NCI-H526 treated with DMSO at 0.1 percent for 48 hours (cell line): ENCODE measurements around the gene CHRNG.

Experiments
- DNase-seq: peaks from one replicate; lab custom pipeline; 2025; lab: John Stamatoyannopoulos, UW

Gene CHRNG

DNA sequence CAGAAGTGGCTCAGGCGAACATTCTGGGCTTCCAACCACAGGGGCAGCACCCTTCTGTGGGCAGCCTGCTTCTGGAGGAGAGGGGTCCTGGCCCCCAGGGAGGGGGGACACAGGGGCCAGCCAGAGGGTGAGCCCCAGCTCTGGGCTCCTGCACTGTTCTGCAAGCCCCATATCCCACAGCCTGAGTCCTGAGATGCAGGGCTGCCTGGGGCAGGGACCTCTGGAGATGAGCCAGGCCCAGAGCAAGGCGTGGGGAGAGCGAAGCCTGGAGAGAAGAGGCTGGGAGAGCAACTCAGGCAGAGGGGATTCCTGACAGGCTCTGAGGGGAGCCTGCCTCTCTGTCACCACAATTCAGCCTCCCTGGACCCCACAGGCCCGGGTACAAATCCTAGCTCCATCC, 32.8 kb upstream of the CHRNG start:
- DNase-seq, result no peak

DNA sequence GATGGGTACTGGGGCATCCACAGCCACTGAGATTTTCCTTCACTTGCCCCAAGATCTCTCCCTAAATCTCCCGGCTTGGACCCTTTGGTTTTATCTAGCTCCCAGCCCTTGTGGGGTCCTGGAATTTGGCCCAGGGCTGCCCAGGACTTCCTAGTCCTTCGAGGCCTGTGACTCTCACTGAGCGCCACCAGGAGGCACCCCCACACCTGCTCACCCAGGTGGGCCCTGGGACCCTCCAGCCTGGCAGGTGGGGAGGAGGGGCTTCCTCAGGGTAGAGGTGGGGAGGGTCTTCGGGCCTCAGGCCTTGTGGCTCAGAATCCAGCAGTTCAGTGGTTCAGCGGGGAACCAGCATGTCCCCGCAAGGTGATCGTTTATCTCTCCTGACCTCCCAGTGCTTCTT, 31.2 kb upstream of the CHRNG start:
- DNase-seq, result no peak

DNA sequence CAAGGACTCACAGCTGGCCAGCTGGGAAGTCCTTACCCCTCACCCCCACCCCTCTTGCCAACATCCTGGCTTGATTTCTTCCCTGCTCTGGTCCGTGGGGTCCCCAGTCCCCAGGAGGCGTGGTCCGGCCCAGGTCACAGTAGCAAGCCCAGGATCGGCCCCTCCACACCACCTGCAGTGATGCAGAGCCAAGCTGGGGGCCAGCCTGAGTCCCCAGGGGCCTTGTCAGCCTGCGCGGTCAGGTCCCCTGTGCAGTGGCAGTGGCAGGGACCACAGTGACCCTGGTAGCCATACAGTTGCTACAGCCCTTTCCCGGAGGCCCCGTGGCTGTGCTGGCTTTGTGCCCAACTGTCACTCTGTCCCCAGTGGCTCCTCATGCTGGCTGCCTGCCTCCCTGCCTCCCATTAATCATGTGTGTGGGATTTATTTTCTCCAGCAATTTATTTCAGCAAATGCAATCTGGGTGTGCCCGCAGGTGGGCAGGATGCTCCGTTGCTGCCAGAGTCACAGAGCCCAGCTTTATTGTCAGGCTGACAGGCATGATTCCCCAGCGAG, 28.1 kb upstream of the CHRNG start:
- no peak for DNase-seq

DNA sequence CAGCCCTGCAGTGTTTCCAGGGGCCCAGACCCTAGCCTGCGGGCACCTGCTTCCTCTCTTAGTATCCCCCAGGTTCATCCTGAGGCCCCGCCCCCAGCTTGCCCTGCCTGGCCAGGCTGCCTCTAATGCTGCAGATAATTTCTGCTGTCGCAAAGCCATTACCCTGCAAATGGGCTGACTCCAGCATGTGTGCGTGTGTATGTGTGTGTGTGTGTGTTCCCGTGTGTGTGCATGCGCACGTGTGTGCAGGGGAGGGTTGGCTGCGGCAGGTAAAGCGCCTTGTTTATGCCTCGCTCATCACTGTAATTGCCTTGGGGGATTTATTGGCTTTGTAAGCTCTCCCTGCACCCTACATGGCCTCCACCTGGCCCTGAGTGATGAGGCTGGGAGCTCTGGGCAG, 26.9 kb upstream of the CHRNG start:
- no peak for DNase-seq

DNA sequence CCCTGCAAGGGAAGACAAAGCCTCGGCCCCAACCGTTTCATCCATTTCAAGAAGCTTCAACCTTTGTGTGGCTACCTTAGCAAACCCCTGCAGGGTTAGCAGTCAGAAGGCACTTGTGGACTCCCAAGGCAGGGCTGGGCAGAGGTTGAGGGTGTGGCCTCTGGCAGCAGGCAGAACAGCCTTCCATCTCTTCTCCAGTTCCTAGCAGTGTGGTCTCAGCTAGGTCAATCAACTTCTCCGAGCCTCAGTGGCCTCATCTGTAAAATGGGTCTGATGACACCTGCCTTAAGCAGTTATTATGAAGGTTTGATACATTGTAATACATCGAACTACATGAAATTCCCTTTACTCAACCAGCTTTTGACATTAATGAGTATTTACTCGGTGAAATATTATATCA, 26.1 kb upstream of the CHRNG start:
- no peak for DNase-seq

DNA sequence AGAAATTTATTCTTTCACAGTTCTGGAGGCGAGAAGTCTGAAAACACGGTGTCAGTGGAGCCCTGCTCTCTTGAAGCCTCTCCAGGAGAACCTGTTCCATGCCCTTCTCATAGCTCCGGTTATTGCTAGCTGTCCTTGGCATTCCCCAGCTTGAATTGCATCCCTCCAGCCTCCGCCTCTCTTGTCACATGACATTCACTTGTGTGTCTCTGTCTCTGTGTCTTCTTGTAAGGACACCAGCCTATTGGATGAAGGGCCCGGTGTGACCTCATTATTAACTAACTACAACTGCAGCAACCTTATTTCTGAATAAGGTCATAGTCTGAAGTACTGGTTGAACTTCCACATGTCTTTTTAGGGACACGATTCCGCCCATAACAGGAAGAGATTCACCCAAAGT, 23.9 kb upstream of the CHRNG start:
- DNase-seq, result no peak

DNA sequence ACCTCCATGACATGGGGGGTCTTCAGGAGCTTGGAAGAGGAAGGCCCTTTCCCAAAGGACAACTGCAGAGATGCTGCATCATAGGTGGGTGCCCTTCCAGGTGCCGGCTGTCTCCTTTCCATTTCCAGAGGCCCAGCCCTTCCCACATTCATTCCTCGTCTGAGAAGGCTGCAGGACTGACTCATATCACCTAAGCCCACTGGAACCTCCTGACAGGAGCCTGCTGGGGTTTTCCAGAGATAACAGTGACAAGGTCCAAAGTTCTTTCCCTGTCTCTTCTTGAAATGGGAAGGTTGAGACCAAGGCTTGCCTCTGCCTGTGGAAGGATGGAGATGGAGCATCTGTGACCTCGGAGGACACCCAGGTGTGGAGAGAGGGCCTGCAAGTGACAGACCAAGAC, 22.9 kb upstream of the CHRNG start:
- no peak for DNase-seq

DNA sequence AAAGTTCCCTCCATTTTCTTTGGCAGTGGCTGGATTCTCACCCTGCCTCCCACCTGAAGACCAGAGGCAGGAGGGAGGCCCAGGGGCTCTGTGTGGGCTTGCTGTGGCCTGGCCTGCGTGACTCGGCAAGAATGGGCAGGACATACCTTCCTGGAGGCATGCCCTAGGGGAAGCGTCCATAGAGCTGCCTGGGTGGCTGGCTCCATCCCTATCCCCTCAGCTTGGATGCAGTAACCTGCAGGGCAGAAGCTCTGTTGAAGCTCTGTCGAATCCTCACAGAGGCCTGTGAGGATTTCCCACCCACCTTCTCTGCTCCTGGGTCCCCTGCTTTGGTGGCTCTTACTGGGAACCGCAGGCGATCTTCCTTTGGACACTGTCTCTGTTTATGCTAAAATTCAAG, 20.6 kb upstream of the CHRNG start:
- DNase-seq, result no peak

DNA sequence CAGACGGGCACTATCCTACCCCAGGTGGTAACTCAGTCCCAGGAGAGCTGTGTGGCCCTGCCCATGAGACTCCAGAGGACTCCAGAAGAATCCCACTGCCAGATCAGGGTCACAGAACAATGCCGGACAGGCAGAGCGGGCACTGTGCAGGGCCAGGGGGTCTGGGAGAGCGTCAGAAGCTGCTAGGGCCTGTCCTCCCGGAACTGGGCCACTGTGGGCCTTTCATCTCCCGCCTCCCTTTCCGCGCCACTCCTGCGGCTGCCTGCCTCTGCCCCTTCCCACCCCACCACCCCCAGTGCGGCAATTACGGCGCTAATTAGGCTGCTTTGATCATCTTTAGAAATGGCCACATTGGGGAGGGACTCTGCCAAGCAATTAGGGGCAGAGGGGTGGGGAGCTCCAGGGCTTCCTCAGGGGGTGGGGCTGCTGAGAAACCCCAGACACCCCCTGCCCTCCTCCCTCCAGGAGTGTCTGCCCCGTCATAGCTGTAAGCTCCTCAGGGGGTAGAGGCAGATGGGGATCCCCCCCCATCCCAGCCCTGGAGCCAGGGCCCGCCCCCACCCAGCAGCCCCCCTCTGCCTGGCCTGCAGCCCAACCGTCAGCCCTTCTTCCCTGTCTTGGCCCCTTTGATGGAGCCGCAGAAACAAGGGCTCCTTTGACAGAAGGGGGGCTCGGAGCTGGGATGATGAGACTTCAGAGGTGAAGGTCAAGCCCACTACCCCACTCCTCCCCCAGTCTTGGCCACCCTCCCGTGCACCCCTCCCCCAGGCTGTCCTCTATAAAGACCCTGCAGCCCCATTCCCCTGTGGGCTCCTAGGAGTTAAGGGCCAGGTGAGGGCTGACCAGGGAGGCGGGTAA, 19.7 kb upstream of the CHRNG start, which contains the start of gene PRSS56:
TSS of gene PRSS56 (plus strand) at position 808 of the 858 bp plus-strand sequence. CDS start 211 bp downstream, outside the sequence.
- DNase-seq, result no peak

DNA sequence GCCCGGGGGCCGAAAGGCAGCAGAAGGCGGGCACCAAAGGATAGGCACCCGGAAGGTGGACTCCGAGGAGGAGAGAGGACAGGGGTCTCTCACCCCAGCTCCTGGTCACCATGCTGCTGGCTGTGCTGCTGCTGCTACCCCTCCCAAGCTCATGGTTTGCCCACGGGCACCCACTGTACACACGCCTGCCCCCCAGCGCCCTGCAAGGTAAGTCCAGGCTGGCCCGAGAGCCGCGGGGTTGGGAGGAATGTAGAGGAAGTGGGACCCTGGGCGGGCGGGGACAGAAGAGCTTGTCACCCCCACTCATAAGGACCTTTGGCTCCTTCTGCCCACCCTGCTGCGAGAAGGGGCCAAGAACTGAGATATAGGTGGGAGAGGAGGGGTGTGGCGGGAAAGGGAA, 19.0 kb upstream of the CHRNG start:
- DNase-seq, result no peak

DNA sequence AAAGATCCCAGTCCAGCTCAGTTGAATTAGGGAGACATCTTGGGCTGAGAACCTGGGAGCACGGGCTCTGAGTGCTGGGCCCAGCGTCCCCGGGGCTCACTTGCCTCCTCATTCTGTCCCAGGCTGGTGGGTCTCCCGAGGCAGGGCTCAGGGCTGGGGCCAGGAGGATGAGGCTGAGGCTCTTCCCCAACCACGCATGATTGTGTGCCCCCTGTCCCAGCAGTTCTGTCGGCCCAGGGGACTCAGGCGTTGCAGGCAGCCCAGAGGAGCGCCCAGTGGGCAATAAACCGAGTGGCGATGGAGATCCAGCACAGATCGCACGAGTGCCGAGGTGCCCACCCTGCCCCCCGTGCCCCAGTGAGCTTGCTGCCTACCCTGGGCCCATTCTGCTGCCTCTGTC, 18.4 kb upstream of the CHRNG start:
- DNase-seq, result no peak

DNA sequence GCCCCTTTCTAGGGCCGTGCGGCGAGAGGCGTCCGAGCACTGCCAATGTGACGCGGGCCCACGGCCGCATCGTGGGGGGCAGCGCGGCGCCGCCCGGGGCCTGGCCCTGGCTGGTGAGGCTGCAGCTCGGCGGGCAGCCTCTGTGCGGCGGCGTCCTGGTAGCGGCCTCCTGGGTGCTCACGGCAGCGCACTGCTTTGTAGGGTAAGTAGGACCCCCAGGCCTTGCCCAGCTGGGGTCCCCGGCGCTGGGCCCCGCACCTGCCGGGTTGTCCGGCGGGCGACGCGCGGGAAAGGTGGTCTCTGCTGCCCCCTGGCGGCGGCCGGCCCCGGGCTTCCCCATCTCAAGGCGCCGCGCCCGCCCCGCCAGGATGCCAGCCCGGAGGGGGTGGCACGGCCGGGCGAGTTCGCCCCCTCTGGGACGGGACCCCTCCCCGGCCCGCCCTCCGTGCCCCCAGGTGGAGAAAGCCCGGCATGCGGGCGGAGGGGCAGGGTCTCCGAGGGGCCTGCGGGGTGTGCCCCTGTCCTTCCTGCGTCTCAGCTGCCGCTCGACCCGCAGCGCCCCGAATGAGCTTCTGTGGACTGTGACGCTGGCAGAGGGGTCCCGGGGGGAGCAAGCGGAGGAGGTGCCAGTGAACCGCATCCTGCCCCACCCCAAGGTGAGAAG, 17.4 kb upstream of the CHRNG start:
- DNase-seq, result no peak

DNA sequence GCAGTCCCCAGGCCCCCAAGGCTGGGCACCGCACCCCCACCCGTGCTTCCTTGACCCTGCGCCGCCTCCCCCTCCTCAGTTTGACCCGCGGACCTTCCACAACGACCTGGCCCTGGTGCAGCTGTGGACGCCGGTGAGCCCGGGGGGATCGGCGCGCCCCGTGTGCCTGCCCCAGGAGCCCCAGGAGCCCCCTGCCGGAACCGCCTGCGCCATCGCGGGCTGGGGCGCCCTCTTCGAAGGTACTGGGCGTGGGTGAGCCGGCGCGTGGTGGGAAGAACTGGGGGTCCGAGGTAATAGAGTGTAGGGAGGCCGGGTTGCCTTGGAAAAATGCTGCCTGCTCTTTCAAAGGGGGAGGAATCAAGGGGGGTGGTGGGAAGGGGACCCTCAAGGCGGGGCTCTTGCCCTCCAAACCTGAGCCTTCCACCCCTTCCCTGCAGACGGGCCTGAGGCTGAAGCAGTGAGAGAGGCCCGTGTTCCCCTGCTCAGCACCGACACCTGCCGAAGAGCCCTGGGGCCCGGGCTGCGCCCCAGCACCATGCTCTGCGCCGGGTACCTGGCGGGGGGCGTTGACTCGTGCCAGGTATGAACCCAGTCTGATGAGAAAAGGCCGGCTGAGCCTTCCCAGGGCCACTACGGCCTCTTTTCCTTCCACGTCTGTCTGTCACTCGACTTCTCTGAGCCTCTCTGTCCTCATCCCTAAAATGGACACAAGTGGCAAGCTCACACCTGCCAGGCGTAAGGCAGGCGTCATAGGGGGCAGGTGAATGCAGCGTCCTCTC, 16.7 kb upstream of the CHRNG start:
- no peak for DNase-seq

DNA sequence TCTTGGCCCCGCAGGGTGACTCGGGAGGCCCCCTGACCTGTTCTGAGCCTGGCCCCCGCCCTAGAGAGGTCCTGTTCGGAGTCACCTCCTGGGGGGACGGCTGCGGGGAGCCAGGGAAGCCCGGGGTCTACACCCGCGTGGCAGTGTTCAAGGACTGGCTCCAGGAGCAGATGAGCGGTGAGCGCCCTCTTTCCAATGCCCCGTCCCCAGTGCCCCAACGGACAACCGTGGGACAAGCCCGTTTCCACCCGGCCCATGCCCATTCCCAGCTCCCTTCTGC, 16.1 kb upstream of the CHRNG start:
- DNase-seq, result no peak

DNA sequence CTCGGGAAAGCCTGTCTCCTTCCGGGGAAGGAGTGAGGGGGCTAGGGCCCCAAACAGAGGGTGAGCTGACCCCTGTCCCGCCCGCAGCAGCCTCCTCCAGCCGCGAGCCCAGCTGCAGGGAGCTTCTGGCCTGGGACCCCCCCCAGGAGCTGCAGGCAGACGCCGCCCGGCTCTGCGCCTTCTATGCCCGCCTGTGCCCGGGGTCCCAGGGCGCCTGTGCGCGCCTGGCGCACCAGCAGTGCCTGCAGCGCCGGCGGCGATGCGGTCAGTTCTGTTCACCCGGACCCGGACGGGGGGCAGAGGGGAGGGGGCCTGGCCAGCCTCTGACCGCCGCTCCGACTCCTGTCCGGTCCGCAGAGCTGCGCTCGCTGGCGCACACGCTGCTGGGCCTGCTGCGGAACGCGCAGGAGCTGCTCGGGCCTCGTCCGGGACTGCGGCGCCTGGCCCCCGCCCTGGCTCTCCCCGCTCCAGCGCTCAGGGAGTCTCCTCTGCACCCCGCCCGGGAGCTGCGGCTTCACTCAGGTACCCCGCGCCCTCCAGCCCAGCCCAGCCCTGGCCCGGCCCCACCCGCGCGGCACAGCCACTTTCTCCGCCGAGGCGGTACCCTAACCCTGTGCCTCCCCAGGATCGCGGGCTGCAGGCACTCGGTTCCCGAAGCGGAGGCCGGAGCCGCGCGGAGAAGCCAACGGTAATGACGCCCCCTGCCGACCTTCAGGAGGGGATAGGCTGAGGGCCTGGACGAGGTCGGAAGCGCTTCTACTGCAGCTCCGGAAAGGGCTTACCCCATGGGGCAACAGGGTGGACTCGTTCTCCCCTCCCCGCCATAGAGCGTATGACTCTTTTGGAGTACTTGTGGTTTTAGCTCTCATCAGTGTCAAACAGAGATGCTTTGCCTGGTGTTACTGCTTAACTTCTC, 15.6 kb upstream of the CHRNG start:
- no peak for DNase-seq

DNA sequence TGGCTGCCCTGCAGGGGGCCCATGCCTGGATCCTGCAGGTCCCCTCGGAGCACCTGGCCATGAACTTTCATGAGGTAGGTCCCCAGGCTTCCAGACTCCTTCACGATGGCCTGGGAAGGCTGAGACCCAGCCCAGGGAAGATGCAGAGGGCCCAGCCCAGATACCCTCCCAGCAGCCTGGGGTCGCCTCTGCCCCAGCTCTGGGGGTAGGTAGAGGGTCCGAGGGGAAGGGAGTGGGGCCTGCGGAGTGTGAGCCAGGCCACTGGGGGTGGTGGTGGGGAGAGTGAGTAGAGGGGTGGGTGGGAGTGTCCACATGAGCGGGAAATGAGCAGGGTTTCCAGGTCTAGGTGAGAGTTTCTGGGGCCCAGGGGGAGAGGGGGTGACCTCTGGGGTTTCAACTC, 14.7 kb upstream of the CHRNG start:
- no peak for DNase-seq

DNA sequence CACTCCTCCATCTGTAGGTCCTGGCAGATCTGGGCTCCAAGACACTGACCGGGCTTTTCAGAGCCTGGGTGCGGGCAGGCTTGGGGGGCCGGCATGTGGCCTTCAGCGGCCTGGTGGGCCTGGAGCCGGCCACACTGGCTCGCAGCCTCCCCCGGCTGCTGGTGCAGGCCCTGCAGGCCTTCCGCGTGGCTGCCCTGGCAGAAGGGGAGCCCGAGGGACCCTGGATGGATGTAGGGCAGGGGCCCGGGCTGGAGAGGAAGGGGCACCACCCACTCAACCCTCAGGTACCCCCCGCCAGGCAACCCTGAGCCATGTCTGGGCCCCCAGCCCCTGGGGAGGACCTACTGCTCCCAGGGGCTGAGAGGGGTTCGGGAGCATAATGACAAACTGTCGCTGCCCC, 14.3 kb upstream of the CHRNG start:
- no peak for DNase-seq

DNA sequence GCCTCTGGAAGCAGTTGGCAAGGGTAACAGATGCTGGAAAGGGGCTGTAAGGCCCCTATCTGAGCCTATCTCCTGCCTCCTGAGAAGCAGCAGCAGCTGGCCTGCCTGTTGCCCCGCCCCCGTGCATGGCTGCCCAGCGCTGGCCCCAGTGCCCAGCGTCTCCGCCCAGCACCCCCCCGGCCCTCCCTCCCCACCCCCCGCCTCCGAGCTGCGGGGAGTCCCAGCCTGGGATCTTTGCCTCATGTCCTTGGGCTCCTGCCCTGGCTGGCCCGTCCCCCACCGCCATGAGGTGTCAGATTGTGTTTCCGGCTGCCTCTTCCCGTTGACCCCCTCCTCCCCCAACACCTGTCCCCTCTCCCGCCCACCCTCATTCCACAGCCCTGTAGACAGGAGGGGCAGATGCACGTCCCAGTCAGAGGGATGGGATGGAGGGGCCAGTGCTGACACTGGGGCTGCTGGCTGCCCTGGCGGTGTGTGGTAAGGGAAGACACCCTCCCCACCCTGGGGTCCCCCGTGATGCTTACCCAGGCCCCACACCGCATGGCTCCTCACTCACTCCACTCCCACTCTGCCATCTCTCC, 13.6 kb upstream of the CHRNG start, which contains the start of gene CHRND:
TSS of gene CHRND (plus strand) at position 370 of the 581 bp plus-strand sequence. CDS start at position 426, 56 bp downstream.
- no peak for DNase-seq

DNA sequence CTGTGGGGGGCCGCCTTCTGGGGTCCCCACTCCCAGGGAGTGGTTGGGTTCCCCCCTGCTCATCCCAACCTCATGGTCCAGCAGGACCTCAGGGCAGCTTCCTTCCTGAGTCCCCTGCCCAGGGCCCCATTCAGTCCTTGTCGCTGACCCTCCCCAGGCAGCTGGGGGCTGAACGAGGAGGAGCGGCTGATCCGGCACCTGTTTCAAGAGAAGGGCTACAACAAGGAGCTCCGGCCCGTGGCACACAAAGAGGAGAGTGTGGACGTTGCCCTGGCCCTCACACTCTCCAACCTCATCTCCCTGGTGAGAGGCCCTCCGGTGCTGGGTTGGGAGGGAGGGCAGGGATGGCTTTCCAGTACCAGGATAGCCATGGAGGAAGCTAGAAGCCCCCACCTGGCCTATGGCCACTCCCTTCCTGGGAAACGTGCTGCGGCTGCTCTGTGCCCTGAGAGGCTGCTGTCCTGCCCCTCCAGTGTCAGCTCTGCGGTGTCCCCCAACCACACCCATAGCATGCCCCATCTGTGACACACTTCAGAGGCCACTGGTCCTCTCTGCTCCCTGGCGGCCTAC, 13.0 kb upstream of the CHRNG start:
- no peak for DNase-seq

DNA sequence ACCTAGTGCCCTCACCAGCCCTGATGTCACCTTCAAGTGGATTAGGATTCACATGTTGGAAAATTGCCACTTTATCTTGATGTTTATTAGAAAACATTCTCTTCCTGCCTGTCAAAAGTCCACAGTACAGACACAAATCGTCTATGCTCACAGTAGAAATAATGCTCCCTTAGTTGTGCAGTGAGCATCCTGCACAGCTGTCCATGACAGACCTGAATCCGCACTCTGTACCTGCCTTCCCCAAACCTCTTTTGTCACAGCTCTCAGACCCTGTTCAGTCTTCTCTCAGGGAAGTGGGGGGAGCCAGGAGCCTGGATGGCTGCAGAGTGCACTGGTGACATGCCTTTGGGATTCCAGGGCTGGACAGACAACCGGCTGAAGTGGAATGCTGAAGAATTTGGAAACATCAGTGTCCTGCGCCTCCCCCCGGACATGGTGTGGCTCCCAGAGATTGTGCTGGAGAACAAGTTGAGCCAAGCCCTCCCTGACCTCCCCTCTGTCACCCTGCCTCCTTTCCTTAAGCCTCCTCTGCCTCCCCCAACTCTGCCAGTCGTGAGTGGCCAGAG, 11.5 kb upstream of the CHRNG start:
- no peak for DNase-seq
